ENCODE results near the gene CREBZF.
"Not testable (repeated sequence)": the region's sequence is repeated elsewhere in the genome, so short reads cannot be mapped to it uniquely, and the experiment has no call there.

The CREBZF gene

DNA sequence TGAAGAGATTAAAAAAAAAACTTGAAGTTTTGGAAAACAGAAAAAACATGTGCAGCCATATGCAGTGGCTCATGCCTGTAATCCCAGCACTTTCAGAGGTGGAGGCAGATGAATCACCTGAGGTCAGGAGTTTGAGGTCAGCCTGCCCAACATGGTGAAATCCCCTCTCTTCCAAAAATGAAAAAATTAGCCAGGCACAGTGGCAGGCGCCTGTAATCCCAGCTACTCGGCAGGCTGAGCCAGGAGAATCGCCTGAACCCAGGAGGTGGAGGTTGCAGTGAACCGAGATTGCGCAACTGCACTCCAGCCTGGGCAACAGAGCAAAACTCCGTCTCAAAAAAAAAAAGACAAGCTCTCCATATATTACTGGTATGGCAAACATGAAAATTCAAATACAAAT is 45.4 kb downstream of the CREBZF start:
- DNase-seq = no peak

DNA sequence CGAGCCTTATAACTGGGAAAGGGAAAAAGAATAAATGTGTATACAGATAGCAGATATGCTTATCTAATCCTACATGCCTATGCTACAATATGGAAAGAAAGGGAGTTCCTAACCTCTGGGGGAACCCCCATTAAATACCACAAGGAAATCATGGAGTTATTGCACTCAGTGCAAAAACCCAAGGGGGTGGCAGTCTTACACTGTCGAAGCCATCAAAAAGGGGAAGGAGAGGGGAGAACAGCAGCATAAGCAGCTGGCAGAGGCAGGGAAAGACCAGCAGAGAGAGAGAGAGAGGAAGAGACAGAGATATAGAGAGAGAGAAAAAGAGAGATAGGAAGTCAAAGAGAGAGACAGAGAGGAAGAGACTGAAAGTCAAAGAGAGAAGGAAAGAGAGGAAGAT is 53.3 kb downstream of the CREBZF start:
- not testable (repeated sequence) for DNase-seq

Data from NCI-H524 treated with DMSO at 0.1 percent for 48 hours (cell line).